HEK293 (cell line): ENCODE results near the gene ZNF326.
"Not testable (repeated sequence)": the region's sequence is repeated elsewhere in the genome, so short reads cannot be mapped to it uniquely, and the experiment has no call there.

Experiments
- CTCF ChIP-seq: fragments of 450-650 bp; formaldehyde crosslinking; IDR thresholded peaks from 2 replicates; pipeline ENCODE4 v1.5.1; 2016; ENCODE audit warnings: missing biosample characterization, missing genetic modification characterization
- PRDM10 ChIP-seq: fragments of 450-650 bp; formaldehyde crosslinking; IDR thresholded peaks from 2 replicates; pipeline ENCODE4 v1.5.1; 2016; ENCODE audit warnings: missing biosample characterization, missing genetic modification characterization
- REST ChIP-seq: fragments of 450-650 bp; formaldehyde crosslinking; IDR thresholded peaks from 2 replicates; pipeline ENCODE4 v1.5.1; 2016; ENCODE audit warnings: missing biosample characterization, missing genetic modification characterization
- WT1 ChIP-seq: fragments of 450-650 bp; formaldehyde crosslinking; IDR thresholded peaks from 2 replicates; pipeline ENCODE4 v1.5.1; 2016; ENCODE audit warnings: missing biosample characterization, missing genetic modification characterization
- ZBTB17 ChIP-seq: fragments of 450-650 bp; formaldehyde crosslinking; IDR thresholded peaks from 2 replicates; pipeline ENCODE4 v1.5.1; 2016; ENCODE audit warnings: missing biosample characterization, missing genetic modification characterization
- ZNF10 ChIP-seq: fragments of 450-650 bp; formaldehyde crosslinking; IDR thresholded peaks from 2 replicates; pipeline ENCODE4 v1.5.1; 2017; ENCODE audit warnings: missing biosample characterization, missing genetic modification characterization
- ZNF311 ChIP-seq: fragments of 450-650 bp; formaldehyde crosslinking; IDR thresholded peaks from 2 replicates; pipeline ENCODE4 v1.5.1; 2017; ENCODE audit warnings: missing biosample characterization, missing genetic modification characterization, borderline replicate concordance
- ZNF335 ChIP-seq: fragments of 450-650 bp; formaldehyde crosslinking; conservative IDR thresholded peaks from 2 replicates; pipeline ENCODE4 v1.5.1; 2016; ENCODE audit warnings: missing biosample characterization, missing genetic modification characterization
- ZNF398 ChIP-seq: fragments of 450-650 bp; formaldehyde crosslinking; IDR thresholded peaks from 2 replicates; pipeline ENCODE4 v1.5.1; 2017; ENCODE audit warnings: missing biosample characterization, missing genetic modification characterization
- ZNF423 ChIP-seq: fragments of 450-650 bp; formaldehyde crosslinking; IDR thresholded peaks from 2 replicates; pipeline ENCODE4 v1.5.1; 2016; ENCODE audit warnings: missing biosample characterization, missing genetic modification characterization
- ZNF704 ChIP-seq: fragments of 450-650 bp; formaldehyde crosslinking; IDR thresholded peaks from 2 replicates; pipeline ENCODE4 v1.5.1; 2016; ENCODE audit warnings: missing biosample characterization, missing genetic modification characterization
- ZNF792 ChIP-seq: fragments of 450-650 bp; formaldehyde crosslinking; IDR thresholded peaks from 2 replicates; pipeline ENCODE4 v1.5.1; 2016; ENCODE audit warnings: missing biosample characterization, missing genetic modification characterization
- ZSCAN5A ChIP-seq: fragments of 450-650 bp; formaldehyde crosslinking; IDR thresholded peaks from 2 replicates; pipeline ENCODE4 v1.5.1; 2016; ENCODE audit warnings: missing biosample characterization, missing genetic modification characterization

- not testable (repeated sequence) for TF ChIP-seq CTCF (tag by site-specific recombination); ZNF398; PRDM10 (tag by site-specific recombination); ZBTB17 (tag by site-specific recombination); ZNF792; REST; ZNF311; ZNF423 (tag by site-specific recombination); ZNF335 (tag by site-specific recombination); ZSCAN5A (tag by site-specific recombination); WT1 (tag by site-specific recombination); ZNF704 (tag by site-specific recombination); ZNF10 (tag by site-specific recombination)
Measured at GRCh38 chr1:90064109-90064508, 69.2 kb downstream of the ZNF326 start.
